GM12878 (cell line): Measurements from ENCODE around the gene ST7. TPM values are rescaled to one million over a fixed set of nuclear protein-coding genes. Genes with fewer than 3 reads are reported as not detected.

Source experiments
- ATAC-seq: fragments of 200-7000 bp; cut with Tn5 transposase; 3 replicates; pipeline ENCODE4 v1.9.1; 2020; ENCODE audit warnings: mild to moderate bottlenecking, moderate library complexity
- BruUV-seq: library from RNA; stranded (reverse); fragments of 400-500 nt; replicated peaks from 2 replicates; lab custom pipeline; 2021; lab: Mats Ljungman, UMichigan
- CTCF ChIA-PET: fragments of 300-600 bp; sonication (Branson Sonifier 250); formaldehyde crosslinking; extraction: SDS; loops from one replicate; lab custom pipeline; 2021; ENCODE audit warnings: inconsistent platforms; lab: Yijun Ruan, JAX
- POLR2A ChIA-PET: fragments of 350-600 bp; formaldehyde crosslinking; extraction: SDS; loops from one replicate; lab custom pipeline; 2021; ENCODE audit warnings: inconsistent platforms; lab: Charles Lee
- RAD21 ChIA-PET: fragments of 300-600 bp; sonication (Branson Sonifier 250); formaldehyde crosslinking; loops from one replicate; lab custom pipeline; 2023; ENCODE audit warnings: antibody characterized with exemption; ENCODE audit not compliant: unreplicated experiment; lab: Charles Lee
- SMC1A ChIA-PET: fragments of 300-600 bp; sonication (Branson Sonifier 250); formaldehyde crosslinking; loops from one replicate; lab custom pipeline; 2023; ENCODE audit not compliant: unreplicated experiment, uncharacterized antibody; lab: Charles Lee
- DNase-seq: peaks from one replicate; pipeline ENCODE4 v3.0.0-alpha.2; 2011; ENCODE audit warnings: low read depth, low spot score
- FAIRE-seq: peaks from 3 replicates; lab custom pipeline; 2011; peaks lifted over from hg19 to GRCh38; lab: Jason Lieb, UNC
- H2AFZ ChIP-seq: 2 replicates; pipeline ENCODE4 v1.6.0; 2011; ENCODE audit warnings: low read depth, low read length, control low read depth; ENCODE audit not compliant: control insufficient read depth
- H3K27ac ChIP-seq: 2 replicates; pipeline ENCODE4 v1.5.1; 2011; ENCODE audit warnings: control low read depth; ENCODE audit not compliant: control insufficient read depth, insufficient read depth
- H3K27me3 ChIP-seq, 2 experiments: replicated peaks in 1 of 2; 2 replicates each; pipeline versions ENCODE4 v1.6.0 to v1.6.1; 2011; ENCODE audit warnings: low read length in 1 of 2; ENCODE audit not compliant: control insufficient read depth in 2 of 2, insufficient read depth in 2 of 2
- H3K36me3 ChIP-seq, 2 experiments: 2 replicates each; pipeline ENCODE4 v1.5.1; 2011; ENCODE audit warnings: low read length in 1 of 2; ENCODE audit not compliant: control insufficient read depth in 2 of 2, insufficient read depth in 2 of 2
- H3K4me1 ChIP-seq: 2 replicates; pipeline ENCODE4 v1.6.1; 2011; ENCODE audit warnings: mild to moderate bottlenecking, low read length, moderate library complexity, mixed read lengths; ENCODE audit not compliant: control insufficient read depth, insufficient read depth
- H3K4me2 ChIP-seq: 2 replicates; pipeline ENCODE4 v1.6.0; 2011; ENCODE audit warnings: control low read depth; ENCODE audit not compliant: control insufficient read depth, insufficient read depth
- H3K4me3 ChIP-seq: fragments of 200-600 bp; sonication (generic); 2 replicates; pipeline ENCODE4 v1.5.1; 2016
- H3K79me2 ChIP-seq: 2 replicates; pipeline ENCODE4 v1.6.0; 2011; ENCODE audit warnings: low read length; ENCODE audit not compliant: control insufficient read depth, insufficient read depth
- H3K9ac ChIP-seq: 2 replicates; pipeline ENCODE4 v1.8.0; 2011; ENCODE audit warnings: low read length, control low read depth, mixed read lengths; ENCODE audit not compliant: control insufficient read depth, insufficient read depth
- H3K9me3 ChIP-seq: replicated peaks from 3 replicates; pipeline ENCODE4 v1.5.1; 2011; ENCODE audit warnings: mild to moderate bottlenecking, low read length; ENCODE audit not compliant: control insufficient read depth, insufficient read depth
- H4K20me1 ChIP-seq: 2 replicates; pipeline ENCODE4 v1.6.0; 2011; ENCODE audit not compliant: control insufficient read depth, insufficient read depth
- GABPA ChIP-seq: IDR thresholded peaks from 2 replicates; pipeline ENCODE4 v1.6.1; 2014; ENCODE audit warnings: antibody characterized with exemption, low read depth, mild to moderate bottlenecking, inconsistent platforms
- IKZF1 ChIP-seq: fragments of 450-650 bp; conservative IDR thresholded peaks from 2 replicates; pipeline ENCODE4 v1.6.1; 2017; ENCODE audit warnings: antibody characterized with exemption, mild to moderate bottlenecking
- MLLT1 ChIP-seq: fragments of 450-650 bp; IDR thresholded peaks from 2 replicates; pipeline ENCODE4 v1.6.1; 2016; ENCODE audit warnings: mild to moderate bottlenecking
- NFXL1 ChIP-seq: fragments of 450-650 bp; IDR thresholded peaks from 2 replicates; pipeline ENCODE4 v1.6.1; 2017; ENCODE audit warnings: antibody characterized with exemption, mild to moderate bottlenecking, borderline replicate concordance
- NR2C1 ChIP-seq: fragments of 450-650 bp; IDR thresholded peaks from 2 replicates; pipeline ENCODE4 v1.6.1; 2017; ENCODE audit warnings: antibody characterized with exemption, mild to moderate bottlenecking, moderate library complexity
- RELB ChIP-seq: fragments of 450-650 bp; IDR thresholded peaks from 2 replicates; pipeline ENCODE4 v1.6.1; 2017; ENCODE audit warnings: low read depth, mild to moderate bottlenecking, moderate library complexity
- SREBF2 ChIP-seq: IDR thresholded peaks from 2 replicates; pipeline ENCODE4 v1.6.1; 2012; ENCODE audit warnings: mild to moderate bottlenecking, low read length
- SRF ChIP-seq, 2 experiments: IDR thresholded peaks; 2 replicates each; pipeline ENCODE4 v1.6.1; 2011; ENCODE audit warnings: low read depth in 2 of 2, low read length in 2 of 2, mild to moderate bottlenecking in 1 of 2, moderate library complexity in 1 of 2
- ZZZ3 ChIP-seq: IDR thresholded peaks from 2 replicates; pipeline ENCODE4 v1.6.1; 2011; ENCODE audit warnings: low read depth; ENCODE audit not compliant: control insufficient read depth, insufficient read length
- WGBS: methylation state at CpG from one replicate; pipeline ENCODE4 v1.1.6; 2016; ENCODE audit warnings: low lambda C conversion rate; ENCODE audit not compliant: insufficient replicate concordance, insufficient coverage; ENCODE audit errors: missing lambda C conversion rate; 5-methylcytosine and 5-hydroxymethylcytosine counted together
- in situ Hi-C: fragments of 300-500 bp; cut with MboI; formaldehyde crosslinking; loops from 9 replicates; pipeline ENCODE4 v1.14.3; 2018; ENCODE audit warnings: mixed read lengths
- intact Hi-C: fragments of 100-400 bp; cut with micrococcal nuclease; formaldehyde crosslinking; loops from one replicate; pipeline ENCODE4 v1.14.2; 2022; ENCODE audit not compliant: unreplicated experiment
- polyA plus RNA-seq, 11 experiments: library from polyadenylated mRNA; depleted of rRNA in 4 of 11; unstranded in 6 of 11; stranded (reverse) in 5 of 11; fragments of >200 nt; fragmentation: Nextera tagmentation in 4 of 11; fragmentation: Illumina TruSeq in 1 of 11; extraction: Ambion mirVana in 4 of 11; extraction: Trizol in 1 of 11; gene quantifications; 1 replicate in 1 of 11; 2 replicates in 10 of 11; pipeline versions ENCODE4 v1.2.1 to v1.2.3, GENCODE V29; 2011 to 2016; ENCODE audit warnings: inconsistent platforms in 2 of 11, missing spikeins in 2 of 11, low read depth in 1 of 11
- total RNA-seq, 4 experiments: library from RNA; depleted of rRNA in 3 of 4; stranded (reverse); fragments of >200 nt in 3 of 4; fragmentation: Illumina TruSeq in 1 of 4; extraction: Trizol in 1 of 4; gene quantifications; 2 replicates each; pipeline versions ENCODE4 v1.2.1 to v1.2.3, GENCODE V29; 2013 to 2021

ST7 gene
- total and polyA plus RNA-seq, 10 of the 15 experiments (the other 5 are each of a cell fraction or from before 2014, with no cell fraction given) = 27.7 to 76.4 (median 53.6) TPM

GRCh38 chr7:117238472-117238871 is 285.2 kb downstream of the ST7 start:
- Histone ChIP-seq H3K79me2 (no peaks in the 10 kb centered on the region), H4K20me1 (no peaks in the 10 kb centered on the region), H3K27ac (no peak overlapping the region), H3K4me1 (peaks cover 12% of the 10 kb centered on the region), H3K4me3 (no peak overlapping the region), H3K9me3 (no peaks in the 10 kb centered on the region; the same call in 1 of the 3 replicates), H2AFZ (no peak overlapping the region), H3K27me3 (no peaks in the 10 kb centered on the region), H3K36me3 (no peaks in the 10 kb centered on the region), H3K4me2 (no peak overlapping the region), H3K9ac (no peak overlapping the region)
- ATAC-seq (no peak), DNase-seq (no peak), FAIRE-seq (no peak)
- BruUV-seq = no TSS peak
- ChIA-PET RAD21 (interaction anchor here (0.9 to 3.9 kb wide), 3 partner anchors 12 to 110 kb away, joined by 3 to 29 read pairs (median 10); no protein-coding TSS in a partner anchor), POLR2A (interaction anchor here (0.6 to 2.2 kb wide), 4 partner anchors 8 to 1436 kb away, joined by 3 to 9 read pairs (median 4); no protein-coding TSS in a partner anchor), CTCF (interaction anchor here (0.6 to 1.8 kb wide), 3 partner anchors 17 to 147 kb away, joined by 3 to 9 read pairs (median 5); no protein-coding TSS in a partner anchor), SMC1A (interaction anchor here (1.3 to 4.2 kb wide), 9 partner anchors 9 to 306 kb away, joined by 3 to 25 read pairs (median 6); no protein-coding TSS in a partner anchor)
- TF ChIP-seq NFXL1 = no peak
- TF ChIP-seq RELB = no peak
- TF ChIP-seq MLLT1 = no peak
- no peak for TF ChIP-seq SRF (IDR thresholded peaks at IDR 0.05; ENCODE audit: low read depth in 2 of 2, low read length in 2 of 2)
- no peak for TF ChIP-seq IKZF1
- no peak for TF ChIP-seq NR2C1
- TF ChIP-seq ZZZ3 = no peak
- no peak for TF ChIP-seq GABPA
- no peak for TF ChIP-seq SREBF2
- in situ Hi-C loops (no loop called here), intact Hi-C loops (loop anchor here (2.0 kb wide), 1 partner anchor 20 kb away; no protein-coding TSS in a partner anchor)
- 55% methylated on average over 6 of the region's 7 CpGs for WGBS
